Measurements from ENCODE around the gene DNAH9.
"Not testable (repeated sequence)": the region's sequence is repeated elsewhere in the genome, so short reads cannot be mapped to it uniquely, and the experiment has no call there.

DNAH9 gene

DNA sequence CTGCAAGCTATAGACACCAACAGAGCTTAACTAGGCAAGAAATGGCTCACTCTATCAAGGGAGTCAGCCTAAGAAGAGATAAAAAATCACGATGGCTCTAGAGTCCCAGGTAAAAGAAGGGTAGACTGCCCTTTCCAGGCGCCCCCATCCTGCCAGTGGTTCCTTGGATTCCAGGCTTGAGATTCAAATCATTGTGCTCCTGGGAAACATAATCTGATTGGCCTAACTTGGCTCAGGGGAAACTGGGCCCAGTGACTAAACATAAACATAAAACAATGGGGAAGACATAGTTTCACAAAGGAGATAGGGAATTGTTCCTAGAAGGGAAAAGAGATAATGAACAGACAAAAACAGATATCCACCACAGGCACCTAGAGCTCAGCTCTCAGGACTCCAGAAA lies 342.6 kb downstream of the DNAH9 start:
- Histone ChIP-seq H4K5ac (ENCODE audit: low read length) (no peak overlapping the region), H3K9ac (ENCODE audit: low read length) (no peak overlapping the region), H2BK120ac (ENCODE audit: low read depth, low read length) (no peak overlapping the region), H2BK5ac (ENCODE audit: low read length) (no peak overlapping the region), H3K79me1 (ENCODE audit: low read length) (no peaks in the 10 kb centered on the region), H2AK5ac (ENCODE audit: low read length) (no peak overlapping the region), H3K23ac (ENCODE audit: low read length) (no peak overlapping the region), H3K4me1 (ENCODE audit: control insufficient read depth, low read depth, low read length) (no peaks in the 10 kb centered on the region), H3K27ac (ENCODE audit: low read depth, low read length) (peak overlapping the region; percentile 23), H3K27me3 (ENCODE audit: insufficient read depth, low read length, poor library complexity) (no peaks in the 10 kb centered on the region), H3K4ac (ENCODE audit: low read depth, low read length) (no peak overlapping the region), H2BK15ac (replicated peaks; ENCODE audit: low read depth) (no peak overlapping the region), H3K79me2 (ENCODE audit: control insufficient read depth, insufficient read depth, low read length) (no peaks in the 10 kb centered on the region), H3K56ac (ENCODE audit: low read length) (peak overlapping the region; percentile 51), H4K8ac (ENCODE audit: low read depth, low read length) (no peak overlapping the region), H3K36me3 (ENCODE audit: control insufficient read depth, insufficient read depth, low read length) (no peaks in the 10 kb centered on the region), H3K4me3 (ENCODE audit: low read length) (no peak overlapping the region), H3K4me2 (ENCODE audit: low read length) (no peak overlapping the region), H3K18ac (ENCODE audit: low read length) (no peak overlapping the region)
- no CpG with 5 or more reads among the region's 2 CpGs for WGBS (ENCODE audit: extremely low coverage, insufficient coverage, low lambda C conversion rate)
- DNase-seq, result peak; percentile 56

DNA sequence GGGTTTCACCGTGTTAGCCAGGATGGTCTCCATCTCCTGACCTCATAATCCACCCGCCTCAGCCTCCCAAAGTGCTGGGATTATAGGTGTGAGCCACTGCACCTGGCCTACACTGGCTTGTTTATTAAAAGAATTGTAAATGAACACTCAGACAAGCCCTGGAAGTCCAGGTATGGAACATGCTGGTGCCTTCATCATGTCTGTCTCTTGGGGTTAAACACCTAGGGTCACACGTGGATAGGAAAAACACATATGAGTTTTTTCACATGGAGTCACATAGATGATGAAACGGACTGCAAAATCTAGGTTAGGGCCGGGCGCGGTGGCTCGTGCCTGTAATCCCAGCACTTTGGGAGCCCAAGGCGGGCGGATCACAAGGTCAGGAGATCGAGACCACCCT lies 344.8 kb downstream of the DNAH9 start:
- not testable (repeated sequence) for H4K8ac ChIP-seq (ENCODE audit: low read depth, low read length); H3K4ac ChIP-seq (ENCODE audit: low read depth, low read length); H3K4me3 ChIP-seq (ENCODE audit: low read length); H2BK120ac ChIP-seq (ENCODE audit: low read depth, low read length); H3K18ac ChIP-seq (ENCODE audit: low read length); H2BK15ac ChIP-seq (replicated peaks; ENCODE audit: low read depth); H3K36me3 ChIP-seq (ENCODE audit: control insufficient read depth, insufficient read depth, low read length); H3K27me3 ChIP-seq (ENCODE audit: insufficient read depth, low read length, poor library complexity); H4K5ac ChIP-seq (ENCODE audit: low read length); H3K79me2 ChIP-seq (ENCODE audit: control insufficient read depth, insufficient read depth, low read length); H3K4me2 ChIP-seq (ENCODE audit: low read length); H3K27ac ChIP-seq (ENCODE audit: low read depth, low read length); H3K79me1 ChIP-seq (ENCODE audit: low read length); H3K9ac ChIP-seq (ENCODE audit: low read length); H2BK5ac ChIP-seq (ENCODE audit: low read length); H3K23ac ChIP-seq (ENCODE audit: low read length); H2AK5ac ChIP-seq (ENCODE audit: low read length); H3K56ac ChIP-seq (ENCODE audit: low read length); DNase-seq; H3K4me1 ChIP-seq (ENCODE audit: control insufficient read depth, low read depth, low read length)
- WGBS (ENCODE audit: extremely low coverage, insufficient coverage, low lambda C conversion rate), result no CpG with 5 or more reads among the region's 11 CpGs

DNA sequence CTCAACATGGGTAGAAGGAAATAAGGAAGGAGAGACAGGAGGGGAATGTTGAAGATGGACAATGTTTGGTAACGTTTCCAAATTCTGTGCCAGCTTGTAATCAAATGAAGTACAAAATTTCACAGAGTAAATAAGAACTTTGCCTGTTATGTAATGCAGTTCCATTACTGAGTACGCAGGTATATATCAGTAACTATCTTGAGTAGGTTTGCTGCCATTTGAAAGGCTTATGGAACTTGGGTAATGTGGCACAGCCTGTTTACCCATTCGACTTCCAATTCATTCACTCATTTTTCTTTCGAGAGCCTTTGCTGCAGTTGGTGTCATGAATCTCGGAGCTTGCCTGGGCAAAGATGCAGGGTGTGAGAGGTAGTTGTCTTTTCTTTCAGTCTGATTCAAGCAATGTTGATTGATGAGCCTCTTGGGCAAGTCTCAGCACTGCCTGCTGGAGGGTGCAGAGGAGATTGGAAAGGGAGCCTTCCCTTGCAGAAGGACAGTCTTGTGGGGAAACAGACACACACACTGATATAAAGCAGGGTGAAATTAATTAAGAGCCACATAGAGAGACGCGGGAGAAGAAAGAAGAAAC lies 345.6 kb downstream of the DNAH9 start:
- H3K79me1 ChIP-seq (ENCODE audit: low read length), result no peaks in the 10 kb centered on the region
- no peak overlapping the region for H3K27ac ChIP-seq (ENCODE audit: low read depth, low read length)
- no peak overlapping the region for H4K5ac ChIP-seq (ENCODE audit: low read length)
- no peak overlapping the region for H3K18ac ChIP-seq (ENCODE audit: low read length)
- no peaks in the 10 kb centered on the region for H3K4me1 ChIP-seq (ENCODE audit: control insufficient read depth, low read depth, low read length)
- H2BK5ac ChIP-seq (ENCODE audit: low read length), result no peak overlapping the region
- H3K4me2 ChIP-seq (ENCODE audit: low read length), result no peak overlapping the region
- H3K79me2 ChIP-seq (ENCODE audit: control insufficient read depth, insufficient read depth, low read length), result no peaks in the 10 kb centered on the region
- H2BK15ac ChIP-seq (replicated peaks; ENCODE audit: low read depth), result no peak overlapping the region
- no peak overlapping the region for H2BK120ac ChIP-seq (ENCODE audit: low read depth, low read length)
- no peak overlapping the region for H3K4me3 ChIP-seq (ENCODE audit: low read length)
- H3K9ac ChIP-seq (ENCODE audit: low read length), result no peak overlapping the region
- DNase-seq, result no peak
- no peak overlapping the region for H3K56ac ChIP-seq (ENCODE audit: low read length)
- H3K36me3 ChIP-seq (ENCODE audit: control insufficient read depth, insufficient read depth, low read length), result no peaks in the 10 kb centered on the region
- H3K27me3 ChIP-seq (ENCODE audit: insufficient read depth, low read length, poor library complexity), result no peaks in the 10 kb centered on the region
- H4K8ac ChIP-seq (ENCODE audit: low read depth, low read length), result no peak overlapping the region
- no peak overlapping the region for H3K23ac ChIP-seq (ENCODE audit: low read length)
- H2AK5ac ChIP-seq (ENCODE audit: low read length), result no peak overlapping the region
- no CpG with 5 or more reads among the region's 7 CpGs for WGBS (ENCODE audit: extremely low coverage, insufficient coverage, low lambda C conversion rate)
- H3K4ac ChIP-seq (ENCODE audit: low read depth, low read length), result no peak overlapping the region

GRCh38 chr17:11944587-11944986 lies 346.3 kb downstream of the DNAH9 start:
- no peaks in the 10 kb centered on the region for H3K79me1 ChIP-seq (ENCODE audit: low read length)
- H3K4me3 ChIP-seq (ENCODE audit: low read length), result no peak overlapping the region
- H3K4ac ChIP-seq (ENCODE audit: low read depth, low read length), result no peak overlapping the region
- no peak overlapping the region for H4K8ac ChIP-seq (ENCODE audit: low read depth, low read length)
- no peak overlapping the region for H3K27ac ChIP-seq (ENCODE audit: low read depth, low read length)
- H2BK120ac ChIP-seq (ENCODE audit: low read depth, low read length), result no peak overlapping the region
- no peaks in the 10 kb centered on the region for H3K36me3 ChIP-seq (ENCODE audit: control insufficient read depth, insufficient read depth, low read length)
- H4K5ac ChIP-seq (ENCODE audit: low read length), result no peak overlapping the region
- H2AK5ac ChIP-seq (ENCODE audit: low read length), result no peak overlapping the region
- H3K9ac ChIP-seq (ENCODE audit: low read length), result no peak overlapping the region
- DNase-seq, result no peak
- H3K4me2 ChIP-seq (ENCODE audit: low read length), result no peak overlapping the region
- H2BK15ac ChIP-seq (replicated peaks; ENCODE audit: low read depth), result no peak overlapping the region
- H2BK5ac ChIP-seq (ENCODE audit: low read length), result no peak overlapping the region
- no peak overlapping the region for H3K56ac ChIP-seq (ENCODE audit: low read length)
- H3K27me3 ChIP-seq (ENCODE audit: insufficient read depth, low read length, poor library complexity), result no peaks in the 10 kb centered on the region
- no peak overlapping the region for H3K18ac ChIP-seq (ENCODE audit: low read length)
- no peak overlapping the region for H3K23ac ChIP-seq (ENCODE audit: low read length)
- no CpG with 5 or more reads among the region's 3 CpGs for WGBS (ENCODE audit: extremely low coverage, insufficient coverage, low lambda C conversion rate)
- H3K4me1 ChIP-seq (ENCODE audit: control insufficient read depth, low read depth, low read length), result no peaks in the 10 kb centered on the region
- H3K79me2 ChIP-seq (ENCODE audit: control insufficient read depth, insufficient read depth, low read length), result no peaks in the 10 kb centered on the region

- no peak overlapping the region for H2BK5ac ChIP-seq (ENCODE audit: low read length)
- no peaks in the 10 kb centered on the region for H3K36me3 ChIP-seq (ENCODE audit: control insufficient read depth, insufficient read depth, low read length)
- H4K8ac ChIP-seq (ENCODE audit: low read depth, low read length), result no peak overlapping the region
- H2BK15ac ChIP-seq (replicated peaks; ENCODE audit: low read depth), result no peak overlapping the region
- no peak overlapping the region for H3K9ac ChIP-seq (ENCODE audit: low read length)
- H3K27ac ChIP-seq (ENCODE audit: low read depth, low read length), result no peak overlapping the region
- no peaks in the 10 kb centered on the region for H3K79me2 ChIP-seq (ENCODE audit: control insufficient read depth, insufficient read depth, low read length)
- H2BK120ac ChIP-seq (ENCODE audit: low read depth, low read length), result no peak overlapping the region
- H2AK5ac ChIP-seq (ENCODE audit: low read length), result no peak overlapping the region
- no peak overlapping the region for H3K4me3 ChIP-seq (ENCODE audit: low read length)
- H3K4me1 ChIP-seq (ENCODE audit: control insufficient read depth, low read depth, low read length), result no peaks in the 10 kb centered on the region
- no peak overlapping the region for H3K4me2 ChIP-seq (ENCODE audit: low read length)
- no peak overlapping the region for H3K56ac ChIP-seq (ENCODE audit: low read length)
- no peak overlapping the region for H3K23ac ChIP-seq (ENCODE audit: low read length)
- no CpG with 5 or more reads among the region's 6 CpGs for WGBS (ENCODE audit: extremely low coverage, insufficient coverage, low lambda C conversion rate)
- H3K4ac ChIP-seq (ENCODE audit: low read depth, low read length), result no peak overlapping the region
- DNase-seq, result no peak
- no peak overlapping the region for H4K5ac ChIP-seq (ENCODE audit: low read length)
- H3K27me3 ChIP-seq (ENCODE audit: insufficient read depth, low read length, poor library complexity), result no peaks in the 10 kb centered on the region
- no peaks in the 10 kb centered on the region for H3K79me1 ChIP-seq (ENCODE audit: low read length)
- no peak overlapping the region for H3K18ac ChIP-seq (ENCODE audit: low read length)
Measured at GRCh38 chr17:11948789-11949188, 350.5 kb downstream of the DNAH9 start.

DNA sequence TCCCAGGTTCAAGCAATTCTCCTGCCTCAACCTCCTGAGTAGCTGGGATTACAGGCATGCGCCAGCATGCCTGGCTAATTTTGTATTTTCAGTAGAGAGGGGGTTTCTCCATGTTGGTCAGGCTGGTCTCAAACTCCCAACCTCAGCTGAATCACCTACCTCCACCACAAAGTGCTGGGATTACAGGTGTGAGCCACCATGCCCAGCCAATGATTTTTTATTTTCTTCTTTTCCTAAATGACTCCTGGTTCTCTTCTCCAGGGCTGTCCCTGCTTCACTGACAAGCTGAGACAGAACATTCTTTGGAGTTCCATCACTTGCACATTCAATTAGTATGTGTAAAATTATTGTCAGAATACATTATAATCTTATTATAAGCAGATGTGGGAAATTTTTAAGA lies 351.3 kb downstream of the DNAH9 start:
- H2BK15ac ChIP-seq (replicated peaks; ENCODE audit: low read depth); H3K4me3 ChIP-seq (ENCODE audit: low read length); H2AK5ac ChIP-seq (ENCODE audit: low read length); H3K4ac ChIP-seq (ENCODE audit: low read depth, low read length); H2BK5ac ChIP-seq (ENCODE audit: low read length); H3K79me1 ChIP-seq (ENCODE audit: low read length); H3K79me2 ChIP-seq (ENCODE audit: control insufficient read depth, insufficient read depth, low read length); H4K5ac ChIP-seq (ENCODE audit: low read length); H3K27me3 ChIP-seq (ENCODE audit: insufficient read depth, low read length, poor library complexity); H3K4me2 ChIP-seq (ENCODE audit: low read length); H2BK120ac ChIP-seq (ENCODE audit: low read depth, low read length); H3K27ac ChIP-seq (ENCODE audit: low read depth, low read length); H3K4me1 ChIP-seq (ENCODE audit: control insufficient read depth, low read depth, low read length); H3K23ac ChIP-seq (ENCODE audit: low read length); H3K9ac ChIP-seq (ENCODE audit: low read length); DNase-seq; H4K8ac ChIP-seq (ENCODE audit: low read depth, low read length); H3K56ac ChIP-seq (ENCODE audit: low read length); H3K18ac ChIP-seq (ENCODE audit: low read length); H3K36me3 ChIP-seq (ENCODE audit: control insufficient read depth, insufficient read depth, low read length): not testable (repeated sequence)
- WGBS (ENCODE audit: extremely low coverage, insufficient coverage, low lambda C conversion rate), result no CpG with 5 or more reads among the region's 1 CpG

All from mesendoderm (in vitro differentiated cells).